HG03439 (cell line): ENCODE data around the gene COL4A2.

Experiments used
- ATAC-seq: cut with Tn5 transposase; IDR thresholded peaks from one replicate; pipeline ENCODE4 v1.9.1; 2021; ENCODE audit warnings: mild to moderate bottlenecking, moderate library complexity; ENCODE audit not compliant: unreplicated experiment

COL4A2 gene

DNA sequence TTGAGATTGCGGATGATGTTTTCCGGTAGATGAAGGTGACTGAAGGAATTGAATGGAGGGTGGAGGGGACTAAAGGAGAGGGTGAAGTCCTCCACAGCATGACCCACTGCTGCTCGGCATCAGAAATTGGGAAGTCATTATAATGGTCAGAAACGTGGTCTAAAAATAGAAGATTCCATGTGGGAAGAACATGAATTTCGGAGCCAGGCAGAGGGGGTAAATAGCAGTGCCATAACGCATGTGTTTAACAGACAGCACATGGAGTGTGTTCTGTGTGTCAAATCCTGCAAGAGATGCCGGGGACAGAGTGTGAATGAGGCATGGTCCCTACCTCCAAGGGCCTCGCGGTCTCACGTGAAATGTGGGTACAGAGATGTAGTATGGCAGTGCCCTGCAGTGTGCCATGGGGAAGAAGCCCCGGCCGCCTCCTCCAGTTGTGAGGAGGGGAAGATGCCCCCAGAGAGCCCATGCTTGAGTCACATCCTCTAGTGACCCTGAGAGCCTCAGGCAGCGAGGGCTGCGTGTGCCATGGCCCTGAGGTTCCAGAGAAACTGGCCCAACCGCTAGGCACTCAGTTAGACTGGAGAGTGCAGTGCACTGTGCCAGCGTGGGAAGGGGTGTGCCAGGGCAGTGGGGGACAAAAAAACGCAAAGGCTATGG, 106.1 kb downstream of the COL4A2 start:
- no peak for ATAC-seq

DNA sequence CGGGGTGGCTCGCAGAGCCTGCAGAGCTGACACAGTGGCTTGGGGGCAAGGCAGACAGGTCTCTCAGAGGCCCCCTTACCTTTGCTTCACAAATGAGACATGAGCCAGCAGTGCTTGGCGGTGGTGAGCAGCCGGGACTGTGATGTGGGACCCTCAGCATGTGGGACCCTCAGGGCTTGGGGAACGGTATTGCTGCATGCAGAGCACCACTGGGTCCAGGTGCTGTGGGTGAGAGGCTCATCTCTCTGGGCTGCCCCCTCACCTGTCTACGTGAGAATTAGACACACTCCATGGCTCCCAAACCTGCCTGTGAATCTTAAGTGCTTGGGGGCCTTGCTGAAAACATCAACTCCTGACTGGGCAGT, 106.6 kb downstream of the COL4A2 start:
- no peak for ATAC-seq

DNA sequence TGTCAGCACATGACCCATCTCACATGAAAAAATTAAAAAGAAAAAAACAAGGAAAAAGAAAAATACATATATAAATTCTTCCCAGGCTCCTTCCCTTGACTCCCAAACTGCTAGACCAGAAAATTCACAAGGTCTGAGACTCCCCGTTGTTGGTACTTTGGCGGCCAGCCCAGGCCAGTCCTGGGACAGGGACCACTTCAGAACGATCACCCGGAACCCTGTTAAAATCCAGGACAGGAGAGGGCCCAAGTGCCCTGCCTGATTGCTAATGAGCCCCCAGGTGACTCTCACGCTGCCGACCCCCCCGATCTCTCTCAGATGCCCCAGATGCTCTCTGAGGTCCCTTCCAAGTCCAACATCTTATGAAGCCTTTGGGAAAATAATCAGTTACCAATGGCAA, 107.2 kb downstream of the COL4A2 start:
- ATAC-seq = no peak

DNA sequence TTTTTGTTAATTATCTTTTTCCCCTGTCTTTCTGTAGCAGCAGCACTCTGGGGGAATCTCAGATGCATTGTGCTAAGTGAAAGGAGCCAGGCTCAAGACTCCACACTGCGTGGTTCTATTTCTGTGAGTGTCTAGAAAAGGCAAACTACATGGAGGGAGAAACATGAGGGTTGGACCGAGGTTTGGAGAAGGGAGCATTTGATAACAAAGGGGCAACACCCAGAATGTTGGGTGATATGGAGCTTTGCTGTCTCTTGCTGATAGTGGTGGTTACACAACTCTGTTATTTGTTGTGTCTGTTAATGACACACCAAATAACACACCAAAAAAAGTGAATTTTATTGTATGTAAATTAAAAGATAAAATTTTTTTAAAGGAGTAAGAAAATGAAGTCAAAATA, 107.8 kb downstream of the COL4A2 start:
- ATAC-seq = no peak

DNA sequence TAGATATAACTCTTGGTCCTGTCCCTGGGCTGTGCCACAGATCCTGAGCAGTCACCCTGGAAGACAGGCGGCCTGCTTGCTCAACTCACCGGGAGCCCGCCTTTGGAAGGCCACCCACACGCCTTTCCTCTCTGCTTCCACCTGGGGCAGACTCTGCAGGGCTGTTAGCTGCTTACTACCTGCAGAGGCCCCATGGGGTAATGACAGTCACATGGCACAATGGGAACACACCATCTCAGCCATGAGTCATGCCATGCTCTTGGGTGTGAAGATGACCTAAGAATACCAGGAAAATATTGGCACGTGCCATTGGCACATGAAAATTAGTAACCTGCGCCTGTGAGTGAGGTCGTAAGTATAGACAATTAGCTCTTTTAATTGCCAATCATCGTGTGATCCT, 108.6 kb downstream of the COL4A2 start:
- ATAC-seq = no peak

DNA sequence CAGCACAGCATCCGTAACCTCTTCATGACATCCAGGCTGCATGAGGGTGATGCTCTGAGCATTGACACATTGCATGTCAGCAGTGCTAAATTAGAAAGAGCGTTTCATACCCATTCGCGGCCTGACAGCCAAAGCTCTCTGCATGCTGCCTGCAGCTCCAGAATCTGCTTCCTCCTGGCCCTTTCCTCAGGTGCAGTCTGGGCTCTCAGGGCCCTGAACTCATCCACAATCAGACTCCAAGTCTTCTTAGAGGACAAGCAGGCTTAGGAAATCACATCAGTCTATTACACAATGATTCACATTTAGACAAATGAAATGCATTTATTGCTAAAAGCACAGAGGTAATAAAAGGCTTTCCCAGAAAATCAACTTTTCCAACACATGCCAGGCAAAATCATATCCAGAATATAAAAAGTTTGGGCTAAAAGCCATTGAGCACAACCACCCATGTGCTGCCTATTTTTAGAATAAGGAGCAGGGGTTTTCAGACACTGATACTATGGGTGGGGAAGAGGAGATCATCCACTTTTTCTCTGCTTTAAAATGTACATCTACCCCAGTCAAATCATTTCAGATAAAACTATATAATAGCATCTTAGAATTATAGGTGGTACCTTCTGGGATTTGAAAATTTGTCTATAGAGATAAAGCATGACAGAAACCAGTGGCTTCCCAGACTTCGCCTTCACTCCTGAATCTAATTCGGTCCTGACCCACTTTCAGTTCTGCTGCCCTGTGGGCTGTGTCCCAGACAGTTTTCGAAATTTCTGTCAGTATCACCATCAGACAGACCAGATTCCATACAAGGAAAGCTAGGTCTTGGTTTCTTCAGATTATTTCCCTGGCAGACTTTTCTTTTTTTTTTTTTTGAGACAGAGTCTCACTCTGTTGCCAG, 109.3 kb downstream of the COL4A2 start:
- no peak for ATAC-seq

DNA sequence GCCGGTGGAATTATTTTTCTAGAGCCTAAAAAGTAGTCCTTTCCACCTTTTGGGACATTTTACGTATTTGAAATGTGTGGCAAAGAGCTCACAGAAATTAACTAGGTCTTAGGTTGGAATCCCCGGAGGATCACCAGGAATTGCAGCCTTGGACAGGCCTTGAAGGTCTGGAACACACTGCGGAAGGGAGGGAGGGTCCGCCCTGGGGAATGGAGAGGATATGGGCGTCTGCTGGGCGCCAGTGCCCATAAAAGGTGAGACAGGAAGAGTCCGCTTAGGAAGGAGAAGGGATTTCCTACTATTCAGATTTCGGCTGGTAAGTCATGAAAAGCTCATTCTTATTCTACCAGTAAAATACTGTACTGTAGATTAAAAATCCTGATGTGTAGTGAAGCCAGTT, 111.9 kb downstream of the COL4A2 start:
- ATAC-seq = no peak

DNA sequence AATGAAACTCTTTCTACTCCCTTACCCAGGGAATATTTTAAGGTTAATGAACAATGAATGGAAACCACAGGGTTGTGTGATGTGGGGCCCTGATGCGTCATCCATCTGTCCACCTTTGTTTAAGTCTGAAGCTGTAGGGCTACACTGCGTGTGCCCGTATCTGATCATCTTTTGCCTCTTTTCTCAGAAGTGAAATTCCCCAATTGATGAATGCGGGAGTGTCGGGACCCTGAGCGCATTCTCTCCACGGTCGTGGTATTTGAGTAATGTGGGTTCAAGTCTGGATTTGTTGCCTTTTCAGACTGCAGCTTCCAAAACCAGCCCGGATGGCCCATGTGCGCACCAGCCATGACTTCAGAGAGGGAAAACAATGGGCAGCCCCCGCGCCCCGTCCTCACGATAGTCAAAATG, 112.3 kb downstream of the COL4A2 start:
- ATAC-seq = no peak

DNA sequence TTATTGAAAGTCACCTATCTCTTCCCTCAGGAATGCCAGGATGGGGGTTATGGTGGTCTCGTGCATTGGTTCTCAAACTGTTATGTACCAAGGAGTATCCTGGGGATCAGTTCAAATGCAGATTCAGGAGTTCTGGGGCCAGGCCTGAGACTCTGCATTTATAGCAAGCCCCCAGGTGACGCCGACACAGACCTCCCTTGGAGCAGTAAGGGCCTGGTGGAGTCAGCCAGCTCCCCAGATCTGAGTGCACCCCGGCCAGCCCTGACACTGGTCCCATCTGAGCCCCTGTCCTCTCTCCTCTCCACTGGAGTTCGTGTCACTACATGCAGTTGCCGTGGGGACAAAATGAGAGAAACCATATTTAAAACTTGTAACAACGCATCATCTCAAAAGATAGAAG, 112.9 kb downstream of the COL4A2 start:
- ATAC-seq = no peak

DNA sequence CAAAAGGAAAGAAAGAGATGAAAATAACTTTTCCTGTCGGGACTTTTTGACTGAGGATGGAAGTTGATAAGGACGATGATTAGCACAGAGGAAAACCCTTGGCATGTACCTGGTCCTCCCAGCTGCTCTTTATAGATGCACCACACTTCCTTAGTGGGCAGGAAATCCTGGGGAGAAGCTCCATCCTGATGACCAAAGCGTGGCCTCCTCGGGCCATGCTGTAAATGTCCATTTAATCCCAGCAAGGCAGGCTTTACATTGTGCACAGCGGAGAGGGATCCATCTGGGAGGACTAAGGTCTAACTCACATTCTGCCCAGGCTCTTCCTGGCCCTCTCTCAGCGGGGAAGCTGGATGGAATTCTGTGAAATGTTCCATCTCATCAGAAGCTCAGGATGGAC, 113.5 kb downstream of the COL4A2 start:
- ATAC-seq = no peak

DNA sequence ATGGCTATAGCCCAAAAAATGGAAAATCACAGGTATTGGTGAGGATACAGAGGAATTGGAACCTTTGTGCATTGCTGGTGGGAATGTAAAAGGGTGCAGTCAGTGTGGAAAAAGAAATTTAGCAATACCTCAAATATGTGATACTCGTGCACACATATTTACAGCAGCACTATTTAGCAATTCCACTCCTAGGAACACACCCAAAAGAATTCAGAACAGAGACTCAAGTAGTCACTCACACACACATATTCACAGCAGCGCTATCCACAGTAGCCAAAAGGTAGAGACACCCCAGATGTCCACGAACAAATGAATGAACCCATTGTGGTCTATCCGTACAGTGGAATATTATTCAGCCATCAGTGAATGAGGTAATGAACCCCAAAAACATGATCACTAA, 114.0 kb downstream of the COL4A2 start:
- no peak for ATAC-seq

DNA sequence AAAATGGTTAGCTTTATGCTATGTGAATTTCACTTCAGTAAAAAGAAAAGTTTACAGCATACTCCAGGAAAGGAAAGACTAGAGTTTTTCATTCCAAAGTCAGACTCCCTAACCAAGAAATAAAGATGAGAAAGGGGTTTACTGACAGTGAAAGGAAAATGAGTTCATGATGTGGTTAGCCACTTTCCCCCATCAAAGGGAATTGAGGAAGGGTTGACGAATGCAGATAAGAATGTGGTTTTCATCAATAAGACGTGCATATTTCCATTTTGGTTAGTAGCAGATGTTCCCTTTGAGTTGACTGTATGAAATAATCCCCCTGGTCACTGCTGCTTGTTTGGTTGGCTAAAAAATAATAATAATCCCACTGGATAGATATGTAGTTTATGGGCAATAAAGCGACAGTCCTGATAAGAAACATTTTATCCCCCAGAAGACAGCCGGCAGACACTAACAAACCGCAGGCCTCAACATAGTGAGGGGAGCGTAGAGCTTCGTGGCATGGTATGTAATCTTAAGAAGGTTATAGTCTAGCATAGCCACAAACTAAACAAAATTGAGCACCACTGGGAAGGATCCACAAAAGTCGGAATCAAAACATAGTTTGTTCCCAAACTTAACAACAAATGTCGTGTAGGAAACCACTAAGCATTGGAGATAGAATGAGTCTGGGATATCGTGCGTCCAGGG, 114.8 kb downstream of the COL4A2 start:
- no peak for ATAC-seq

DNA sequence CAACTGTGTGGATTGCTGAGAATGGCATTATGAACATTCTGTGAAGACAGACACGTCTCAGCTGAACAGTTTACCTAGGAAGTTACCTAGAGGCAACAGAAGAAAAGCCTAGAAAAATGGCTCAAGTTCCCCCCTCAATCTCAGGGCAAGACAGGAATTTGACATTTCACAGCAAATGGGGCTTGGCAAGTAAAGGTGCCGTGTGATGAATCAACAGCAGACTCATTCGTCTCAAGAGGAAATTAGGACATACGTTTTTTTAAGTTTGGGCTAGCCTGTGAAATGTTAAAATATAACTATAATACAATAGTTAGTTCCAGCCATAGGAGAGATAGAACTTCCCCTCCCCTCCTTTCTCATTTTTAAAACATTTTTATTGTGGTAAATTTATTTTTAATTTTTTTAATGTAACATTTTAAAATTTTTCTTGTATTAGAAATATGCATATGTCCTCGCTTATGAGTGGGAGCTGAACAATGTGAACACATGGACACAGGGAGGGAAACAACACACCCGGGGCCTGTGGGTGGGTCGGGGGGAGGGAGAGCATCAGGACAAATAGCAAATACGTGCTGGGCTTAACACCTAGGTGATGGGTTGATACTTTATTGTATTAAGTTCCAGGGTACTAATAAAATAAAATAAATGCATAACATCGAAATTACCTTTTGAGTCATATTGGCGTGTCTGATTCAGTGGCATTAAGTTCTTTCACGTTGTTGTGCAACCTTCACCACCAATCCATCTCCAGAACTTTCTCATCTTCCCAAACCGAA, 116.0 kb downstream of the COL4A2 start:
- ATAC-seq = no peak

DNA sequence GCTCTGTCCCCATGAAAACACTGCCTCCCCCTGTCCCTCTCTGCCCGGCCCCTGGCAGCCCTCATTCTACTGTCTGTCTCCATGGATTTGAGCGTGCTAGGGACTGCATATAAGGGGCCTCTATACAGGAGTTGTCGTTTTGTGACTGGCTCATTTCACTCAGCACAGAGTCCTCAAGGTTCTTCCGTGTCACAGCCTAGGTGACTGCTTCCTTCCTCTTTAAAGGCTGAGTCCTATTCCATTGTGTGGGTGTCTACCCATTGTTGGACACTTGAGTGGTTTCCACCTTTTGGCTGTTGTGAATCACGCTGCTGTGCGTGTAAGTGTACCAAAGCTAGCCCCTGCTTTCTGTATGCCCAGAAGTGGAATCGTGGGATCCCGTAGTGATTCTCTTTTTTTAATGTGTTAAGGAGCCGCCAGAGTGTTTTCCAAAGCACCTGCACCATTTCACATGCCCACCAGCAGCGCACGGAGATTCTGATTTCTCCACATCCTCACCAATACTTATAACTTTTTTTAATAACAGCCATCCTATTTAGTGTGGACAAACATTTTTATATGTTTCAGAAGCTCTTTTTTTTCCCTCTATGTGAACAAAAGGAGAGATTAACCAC, 116.7 kb downstream of the COL4A2 start:
- no peak for ATAC-seq

DNA sequence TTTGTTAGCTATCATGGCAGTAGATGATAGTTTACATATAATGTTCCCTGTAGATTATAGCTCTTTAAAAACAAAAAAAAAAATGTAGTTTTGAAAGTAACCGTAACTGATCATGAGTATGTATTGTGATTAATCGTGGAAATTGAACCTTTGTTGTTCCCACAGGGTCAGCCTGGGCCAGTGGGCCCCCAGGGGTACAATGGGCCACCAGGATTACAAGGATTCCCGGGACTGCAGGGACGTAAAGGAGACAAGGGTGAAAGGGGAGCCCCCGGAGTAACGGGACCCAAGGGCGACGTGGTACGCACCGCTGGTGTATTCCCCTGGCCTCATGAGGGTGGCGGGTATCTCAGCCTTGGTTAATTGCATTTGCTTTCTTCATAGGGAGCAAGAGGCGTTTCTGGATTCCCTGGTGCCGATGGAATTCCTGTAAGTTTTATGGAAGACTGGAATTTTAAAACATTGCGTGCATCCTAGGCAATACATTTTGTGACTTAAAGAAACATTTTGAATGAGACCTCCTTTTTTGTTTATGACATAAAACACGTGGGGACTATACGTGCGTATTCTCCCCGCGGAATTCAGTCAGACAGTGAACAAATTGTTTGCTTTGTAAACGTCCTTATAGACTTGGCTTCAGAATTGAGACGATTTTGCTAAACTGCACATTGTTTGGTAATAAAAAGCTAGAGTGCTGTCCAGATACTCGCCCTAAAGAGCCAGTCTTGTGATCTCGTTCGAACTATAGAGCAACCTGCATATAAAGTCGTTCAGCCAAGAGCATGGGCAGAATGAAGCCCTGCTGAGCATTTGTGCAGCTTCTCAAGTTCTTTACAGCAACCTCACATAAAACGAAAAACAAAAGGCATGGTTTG, 117.7 kb downstream of the COL4A2 start:
- no peak for ATAC-seq

DNA sequence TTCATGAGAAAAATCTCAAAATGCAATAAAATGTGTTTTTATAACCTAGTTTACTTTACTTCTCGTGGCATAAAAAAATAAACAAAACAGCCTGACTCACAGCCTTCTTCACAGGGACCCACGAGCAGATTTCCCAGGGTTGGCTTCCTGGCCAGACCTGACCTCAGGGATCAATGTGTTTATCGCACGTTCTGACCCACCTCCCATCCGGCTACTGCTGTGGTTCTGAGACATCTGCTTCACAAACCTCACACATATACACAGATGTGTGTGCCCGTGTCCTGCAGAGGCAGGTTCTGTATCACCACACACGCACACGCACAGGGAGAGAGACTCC, 118.3 kb downstream of the COL4A2 start:
- ATAC-seq = no peak

DNA sequence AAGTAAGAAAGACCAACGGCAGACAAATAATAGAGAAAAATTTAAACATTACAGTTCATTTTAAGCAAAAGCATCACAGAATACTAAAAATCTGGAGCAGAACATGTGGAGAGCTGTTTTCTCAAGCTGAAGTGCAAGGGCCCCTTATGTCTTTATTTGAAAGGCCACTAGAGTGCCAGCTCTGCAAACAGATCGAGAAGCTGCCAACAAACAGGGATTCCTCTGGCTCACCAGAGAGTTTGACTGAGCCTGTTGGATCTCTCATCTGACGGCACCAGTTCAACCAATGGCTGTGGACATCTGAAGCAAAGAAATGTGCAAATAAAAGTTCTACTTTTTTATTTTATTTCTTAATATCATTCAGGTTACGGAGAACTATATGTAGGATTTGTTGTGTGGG, 119.7 kb downstream of the COL4A2 start:
- no peak for ATAC-seq

DNA sequence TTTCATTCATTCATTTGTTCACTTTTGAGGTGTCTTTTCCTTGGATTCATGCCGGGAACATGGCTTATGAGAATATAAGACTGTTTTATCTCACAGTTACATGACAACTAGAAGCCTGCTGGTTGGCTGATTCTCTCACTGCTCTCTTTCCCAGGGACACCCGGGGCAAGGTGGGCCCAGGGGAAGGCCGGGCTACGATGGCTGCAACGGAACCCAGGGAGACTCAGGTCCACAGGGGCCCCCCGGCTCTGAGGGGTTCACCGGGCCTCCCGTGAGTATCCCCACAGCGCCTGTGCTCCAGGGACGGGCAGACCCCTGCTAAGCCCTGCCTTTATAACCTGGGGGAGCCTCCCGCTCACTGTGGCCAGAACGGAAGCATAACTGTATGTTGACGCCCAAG, 121.2 kb downstream of the COL4A2 start:
- no peak for ATAC-seq

DNA sequence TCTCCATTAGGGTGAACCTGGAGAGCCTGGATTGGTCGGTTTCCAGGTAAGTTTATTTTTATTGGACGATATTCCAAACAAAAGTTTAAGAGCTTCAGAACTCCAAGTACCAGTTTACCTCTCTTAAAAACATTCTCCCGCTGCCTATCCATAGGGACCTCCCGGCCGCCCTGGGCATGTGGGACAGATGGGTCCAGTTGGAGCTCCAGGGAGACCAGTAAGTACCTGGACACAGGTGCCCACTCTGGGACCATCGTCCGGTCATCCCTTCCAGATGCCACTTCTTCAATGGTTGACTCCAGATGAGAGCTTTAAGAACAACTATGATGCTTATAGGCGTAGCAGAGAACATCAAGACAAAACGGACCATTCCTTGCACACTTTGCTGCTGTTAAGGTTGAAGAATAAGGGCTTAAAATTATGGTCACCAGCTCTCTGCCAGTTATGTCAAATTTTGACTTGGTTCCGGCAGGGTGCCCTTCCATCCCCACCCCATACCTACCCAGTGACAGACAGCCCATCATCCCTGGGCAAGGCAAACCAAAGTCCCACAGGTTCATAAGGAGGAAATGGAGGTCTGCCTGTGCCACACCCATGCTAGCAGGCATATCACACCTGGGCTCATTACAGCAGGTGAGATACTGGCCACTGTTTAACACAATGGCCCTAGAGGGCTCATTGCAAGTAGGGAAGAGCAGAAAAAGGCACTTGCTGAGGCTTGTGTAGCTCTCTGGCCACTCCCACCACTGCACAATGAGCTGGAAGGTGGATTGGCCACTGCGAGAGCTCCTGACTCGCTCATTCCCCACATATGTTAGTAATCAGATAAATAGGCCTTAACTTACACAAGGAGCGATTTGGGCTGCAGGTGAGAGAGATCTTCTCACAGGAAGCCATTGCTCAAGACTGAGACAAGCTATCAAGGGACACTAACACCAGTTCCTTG, 123.6 kb downstream of the COL4A2 start:
- no peak for ATAC-seq
